Heart left ventricle (tissue), 16 donors: ENCODE measurements around the gene NFIC. TPM values are rescaled to one million over a fixed set of nuclear protein-coding genes. Genes with fewer than 3 reads are reported as not detected.
"Not testable (repeated sequence)": the region's sequence is repeated elsewhere in the genome, so short reads cannot be mapped to it uniquely, and the experiment has no call there.

ENCODE experiments used
- ATAC-seq, 4 donors: fragments of 200-7000 bp; cut with Tn5 transposase; one replicate each; pipeline ENCODE4 v1.9.1; 2020 to 2022; ENCODE audit warnings: moderate library complexity in 4 of 4, mild to moderate bottlenecking in 3 of 4, moderate number of reproducible peaks in 1 of 4
- DNase-seq, 5 donors: peaks; one replicate each; pipeline ENCODE4 v3.0.0-alpha.2; 2020
- H3K27ac ChIP-seq, 12 donors: fragments of 200-600 bp; sonication (generic) in 4 of 12; one replicate each; pipeline versions ENCODE4 v1.5.0 to v1.8.0; 2016 to 2022; ENCODE audit warnings: mild to moderate bottlenecking in 2 of 12
- H3K27me3 ChIP-seq, 9 donors: fragments of 200-600 bp; sonication (generic) in 2 of 9; one replicate each; pipeline versions ENCODE4 v1.5.1 to v1.8.0; 2016 to 2022; ENCODE audit warnings: mild to moderate bottlenecking in 3 of 9
- H3K36me3 ChIP-seq, 9 donors: fragments of 200-600 bp; sonication (generic) in 2 of 9; one replicate each; pipeline versions ENCODE4 v1.5.0 to v1.8.0; 2018 to 2022; ENCODE audit warnings: mild to moderate bottlenecking in 2 of 9
- H3K4me1 ChIP-seq, 12 donors: fragments of 200-600 bp; sonication (generic) in 4 of 12; one replicate each; pipeline versions ENCODE4 v1.5.0 to v1.8.0; 2016 to 2022; ENCODE audit warnings: mild to moderate bottlenecking in 3 of 12
- H3K4me3 ChIP-seq, 12 donors: fragments of 200-600 bp; sonication (generic) in 4 of 12; one replicate each; pipeline versions ENCODE4 v1.5.0 to v1.8.0; 2017 to 2022; ENCODE audit warnings: mild to moderate bottlenecking in 9 of 12, moderate library complexity in 4 of 12
- H3K9me3 ChIP-seq, 12 donors: fragments of 200-600 bp; sonication (generic) in 4 of 12; one replicate each; pipeline versions ENCODE4 v1.5.0 to v1.8.0; 2016 to 2022; ENCODE audit warnings: mild to moderate bottlenecking in 1 of 12
- CTCF ChIP-seq, 12 donors: fragments of 200-600 bp; sonication (generic) in 4 of 12; IDR thresholded peaks; one replicate each; pipeline versions ENCODE4 v1.5.0 to v1.8.0; 2018 to 2022; ENCODE audit warnings: antibody characterized with exemption in 12 of 12, mild to moderate bottlenecking in 5 of 12
- POLR2A ChIP-seq, 2 donors: fragments of 450-650 bp; IDR thresholded peaks; one replicate each; pipeline ENCODE4 v1.6.1; 2017; ENCODE audit warnings: antibody characterized with exemption in 2 of 2, mild to moderate bottlenecking in 2 of 2, moderate library complexity in 2 of 2
- WGBS, 4 donors: extraction: QIAGEN DNeasy Blood & Tissue Kit in 2 of 4; methylation state at CpG; one replicate each; pipeline versions ENCODE4 v1.1.5 to v1.1.7; 2013 to 2018; 5-methylcytosine and 5-hydroxymethylcytosine counted together
- intact Hi-C, 10 donors: fragments of 100-400 bp; cut with DNase I; formaldehyde crosslinking; loops; one replicate each; pipeline versions ENCODE4 v1.11.1 to v1.14.2; 2022
- polyA plus RNA-seq, 2 donors: library from polyadenylated mRNA; stranded (reverse); fragments of 200-250 nt; gene quantifications; one replicate each; pipeline ENCODE4 v1.2.3, GENCODE V29; 2013
- total RNA-seq, 9 donors: library from RNA; depleted of rRNA in 2 of 9; stranded (reverse); fragments of >200 nt in 2 of 9; fragmentation: NEBNext Ultra II Directional in 3 of 9; extraction: Animal tissue kit (Norgen Biotek cat#: 25700) in 3 of 9; gene quantifications; one replicate each; pipeline versions ENCODE4 v1.1.0 to v1.2.4, GENCODE V29; 2016 to 2023
- donor health status: ischemic (EF 13 %, LVEDD 7.1; RV severe dilation, severe dysfunction).
- donor health status: healthy with polysubstance abuse.
- donor health status: DM: no; HTN: yes; CAD: no.
- donor health status: DM: no; HTN: no; CAD: no.
- donor health status: ischemic (EF 25% LVEDD 6.9; RV normal size, moderate dysfunction).
- donor health status: ischemic (EF 25% LVEDD 5.7; RV mildly dilated, moderate dysfunction).
- donor health status: healthy.
- donor health status: DM: yes; HTN: yes; CAD: no.
- donor health status: ischemic (EF 35%, LVEDD 5.7; RV mildly dilated, moderate dysfunction).
- donor health status: nonischemic (EF 11% LVEDD 7.7; RV severe dilation, severe dysfunction).
- donor health status: DM: yes; HTN: yes; CAD: no.
- donor health status: PGD.
- donor health status: ischemic (EF 29% LVEDD 5.4; RV normal size, mild dysfunction).
- donor health status: nonischemic (EF 23%, LVEDD 6.1; RV moderate dilation, normal function).

Gene NFIC
- total and polyA plus RNA-seq, 11 donors = 107 to 267 (median 159) TPM

- Histone ChIP-seq H3K36me3 (peaks cover 0 to 5% (median 0%) of the 10 kb centered on the region in 9 donors), H3K27ac (peak overlapping the region; percentile 60 to 100 (median 91)), H3K27me3 (no peaks in the 10 kb centered on the region), H3K9me3 (no peaks in the 10 kb centered on the region), H3K4me1 (peaks cover 0 to 61% (median 28%) of the 10 kb centered on the region in 12 donors), H3K4me3 (peak overlapping the region in 8 of 12 donors; percentile 16 to 42 (median 28))
- intact Hi-C loops = loop anchor here in 1 of 10 donors (1.0 kb wide), 1 partner anchor 9 kb away; the partner anchor contains the start of gene NFIC
- TF ChIP-seq CTCF (IDR thresholded peaks at IDR 0.05) = no peak
- no peak for TF ChIP-seq POLR2A (IDR thresholded peaks at IDR 0.05)
- peak; percentile 85 to 95 (median 88) for DNase-seq
- 12 to 37% (median 18%) methylated on average over 17 to 32 of the region's 32 CpGs for WGBS, 4 donors
- peak; percentile 81 to 91 (median 84) for ATAC-seq
These were observed 9.1 kb downstream of the NFIC start for GRCh38 chr19:3375221-3376090.

- H3K36me3 ChIP-seq, DNase-seq, intact Hi-C loops, ATAC-seq, H3K9me3 ChIP-seq, H3K27me3 ChIP-seq: not testable (repeated sequence)
- 71 to 85% (median 77%) methylated on average over 12 of the region's 12 CpGs for WGBS, 4 donors
- peaks cover 0 to 60% (median 25%) of the 10 kb centered on the region in 12 donors for H3K4me1 ChIP-seq
- peak overlapping the region in 6 of 12 donors; percentile 16 to 42 (median 30) for H3K4me3 ChIP-seq
- peak overlapping the region; percentile 60 to 100 (median 91) for H3K27ac ChIP-seq
These were observed 9.7 kb downstream of the NFIC start for GRCh38 chr19:3376091-3376455.

- H3K27me3 ChIP-seq = no peaks in the 10 kb centered on the region
- no peak for TF ChIP-seq POLR2A (IDR thresholded peaks at IDR 0.05)
- TF ChIP-seq CTCF (IDR thresholded peaks at IDR 0.05) = no peak
- no peak overlapping the region for H3K4me3 ChIP-seq
- DNase-seq (peak in 1 of 5 donors; percentile 22), ATAC-seq (no peak)
- H3K9me3 ChIP-seq = no peaks in the 10 kb centered on the region
- H3K27ac ChIP-seq = peak overlapping the region in 10 of 12 donors; percentile 1 to 100 (median 34)
- H3K36me3 ChIP-seq = peaks cover 0 to 31% (median 12%) of the 10 kb centered on the region in 9 donors
- WGBS, 4 donors = 59 to 70% (median 63%) methylated on average over 11 of the region's 11 CpGs
- peaks cover 0 to 70% (median 40%) of the 10 kb centered on the region in 12 donors for H3K4me1 ChIP-seq
- intact Hi-C loops = no loop called here
These were observed 12.2 kb downstream of the NFIC start for GRCh38 chr19:3378352-3379150.

- Histone ChIP-seq H3K4me1 (peaks cover 0 to 70% (median 47%) of the 10 kb centered on the region in 12 donors), H3K27me3 (no peaks in the 10 kb centered on the region), H3K9me3 (no peaks in the 10 kb centered on the region), H3K4me3 (no peak overlapping the region), H3K27ac (peak overlapping the region in 4 of 12 donors; percentile 5 to 100 (median 18)), H3K36me3 (peaks cover 0 to 33% (median 12%) of the 10 kb centered on the region in 9 donors)
- intact Hi-C loops = no loop called here
- no peak for TF ChIP-seq POLR2A (IDR thresholded peaks at IDR 0.05)
- no peak for TF ChIP-seq CTCF (IDR thresholded peaks at IDR 0.05)
- DNase-seq = no peak
- WGBS, 4 donors = 93 to 97% (median 97%) methylated on average over 11 of the region's 11 CpGs
- ATAC-seq = no peak
These were observed 14.4 kb downstream of the NFIC start for GRCh38 chr19:3380829-3381228.
